GM19240 (cell line): ENCODE data around the gene DAPK1.
"Not testable (repeated sequence)": the region's sequence is repeated elsewhere in the genome, so short reads cannot be mapped to it uniquely, and the experiment has no call there.

Source experiments
- DNase-seq: peaks from one replicate; pipeline ENCODE4 v3.0.0; 2011; ENCODE audit warnings: low spot score; ENCODE audit not compliant: insufficient read length

Gene DAPK1

DNA sequence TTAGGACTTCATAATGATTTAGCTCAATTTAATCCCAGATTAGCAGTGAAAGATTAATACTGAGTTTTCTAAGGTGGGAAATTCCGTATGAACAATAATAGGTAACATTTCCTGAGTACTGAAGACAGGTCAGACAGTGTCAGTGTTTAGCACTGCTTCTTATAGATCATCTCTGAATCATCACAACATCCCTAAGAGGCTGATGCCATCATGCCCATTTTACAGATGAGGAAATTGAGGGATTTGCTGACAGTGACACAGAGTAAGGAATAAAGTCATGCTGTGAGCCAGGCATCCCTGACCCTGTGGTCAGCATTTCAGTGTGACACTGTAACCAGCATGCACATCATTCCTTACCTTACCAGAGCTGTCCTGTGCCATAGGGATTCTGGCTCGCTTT is 44.5 kb downstream of the DAPK1 start:
- DNase-seq: no peak

DNA sequence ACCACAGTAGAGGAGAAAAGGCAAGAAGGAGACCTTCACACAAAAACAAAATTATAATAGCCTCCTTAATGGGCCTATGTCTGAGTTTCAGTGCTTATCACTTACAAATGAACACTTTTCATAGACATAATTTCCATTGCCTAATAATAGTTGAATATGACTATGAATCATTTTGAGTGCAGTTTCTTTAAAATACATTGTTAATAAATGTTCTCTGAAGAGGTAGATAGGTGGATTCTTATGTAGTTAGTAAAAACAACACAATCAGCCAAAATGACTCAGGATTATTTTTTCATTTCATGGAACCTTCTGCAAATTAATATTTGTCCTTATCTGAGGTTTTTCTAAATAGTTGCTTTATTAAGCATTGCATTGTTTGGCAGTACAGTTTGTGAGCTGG is 45.6 kb downstream of the DAPK1 start:
- no peak for DNase-seq

DNA sequence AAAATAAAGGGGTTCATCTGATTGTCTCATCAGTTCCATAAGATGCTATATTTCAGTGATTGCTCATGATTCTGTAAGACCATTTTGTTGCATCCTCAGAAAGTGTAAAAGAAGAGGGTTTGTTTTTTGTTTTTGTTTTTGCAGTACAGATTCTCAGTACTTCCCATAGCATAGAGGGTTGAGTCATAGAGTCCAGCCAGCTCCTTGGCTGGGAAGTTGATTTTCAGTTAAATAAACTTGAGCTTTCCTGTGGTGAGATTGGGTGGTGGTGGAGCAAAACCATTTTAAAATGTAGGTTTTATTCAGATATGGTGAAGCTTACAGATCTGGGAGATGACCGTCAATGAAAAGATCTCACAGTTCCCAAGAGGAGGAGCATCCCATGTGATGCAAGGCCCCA is 48.2 kb downstream of the DAPK1 start:
- DNase-seq: no peak

DNA sequence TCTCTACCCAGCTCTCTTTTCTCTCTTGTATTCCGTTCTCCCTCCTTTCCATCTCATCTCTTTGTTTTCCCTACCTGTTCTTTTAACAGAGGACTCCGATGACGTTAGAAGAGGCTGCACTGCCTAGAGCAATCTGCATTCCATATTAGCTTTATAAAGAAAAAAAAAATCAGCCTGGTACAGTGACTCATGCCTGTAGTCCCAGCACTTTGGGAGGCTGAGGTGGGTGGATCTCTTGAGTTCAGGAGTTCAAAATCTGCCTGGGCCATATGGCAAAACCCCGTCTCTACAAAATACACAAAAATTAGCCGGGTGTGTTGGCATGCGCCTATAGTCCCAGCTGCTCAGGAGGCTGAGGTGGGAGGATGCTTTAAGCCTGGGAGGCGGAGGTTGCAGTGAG is 49.0 kb downstream of the DAPK1 start:
- DNase-seq: no peak

DNA sequence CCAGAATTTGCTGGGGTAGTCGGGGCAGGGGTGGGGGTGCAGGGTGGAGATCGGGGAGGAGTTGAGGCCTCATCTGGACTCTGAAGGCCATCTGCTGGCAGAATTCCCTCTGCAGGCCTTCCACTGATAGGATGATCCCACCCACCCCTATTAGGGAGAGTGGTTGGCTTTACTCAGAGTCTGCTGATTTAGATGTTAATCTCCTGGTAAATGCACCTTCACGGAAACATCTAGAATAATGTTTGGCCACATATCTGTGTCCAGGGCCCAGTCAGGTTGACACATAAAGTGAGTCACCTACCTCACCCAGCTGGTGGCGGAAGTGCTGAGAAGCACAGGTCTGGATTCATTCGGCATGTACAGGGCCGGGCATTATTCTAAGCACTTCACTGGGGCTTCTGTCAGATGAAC is 50.0 kb downstream of the DAPK1 start:
- no peak for DNase-seq

DNA sequence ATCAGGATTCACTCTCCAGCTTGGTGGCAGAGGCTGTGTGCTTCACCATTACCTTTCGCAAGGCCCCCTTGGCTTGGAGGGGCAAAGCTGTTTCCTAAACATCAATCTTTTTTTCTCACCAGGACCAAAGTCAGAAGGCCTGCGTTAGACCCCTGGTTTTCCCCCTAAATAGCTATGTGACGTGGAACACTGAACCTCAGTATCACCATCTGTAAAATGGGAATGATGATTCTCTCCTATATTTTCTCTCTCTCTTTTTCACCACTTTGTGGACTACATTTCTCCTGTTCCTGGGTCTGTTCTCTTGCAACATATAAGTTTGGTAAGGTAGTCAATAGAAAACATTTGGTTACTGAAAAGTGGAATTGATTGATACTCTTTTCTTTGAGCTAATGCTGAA is 50.5 kb downstream of the DAPK1 start:
- no peak for DNase-seq

DNA sequence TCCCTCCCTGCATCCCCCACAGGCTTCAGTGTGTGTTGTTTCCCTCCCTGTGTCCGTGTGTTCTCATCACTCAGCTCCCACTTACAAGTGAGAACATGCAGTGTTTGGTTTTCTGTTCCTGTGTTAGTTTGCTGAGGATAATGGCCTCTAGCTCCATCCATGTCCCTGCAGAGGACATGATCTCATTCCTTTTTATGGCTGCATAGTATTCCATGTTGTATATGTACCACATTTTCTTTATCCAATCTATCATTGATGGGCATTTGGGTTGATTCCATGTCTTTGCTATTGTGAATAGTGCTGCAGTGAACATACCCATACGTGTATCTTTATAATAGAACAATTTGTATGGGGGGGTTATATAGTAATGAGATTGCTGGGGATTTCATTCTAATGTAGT is 51.4 kb downstream of the DAPK1 start:
- DNase-seq: not testable (repeated sequence)

DNA sequence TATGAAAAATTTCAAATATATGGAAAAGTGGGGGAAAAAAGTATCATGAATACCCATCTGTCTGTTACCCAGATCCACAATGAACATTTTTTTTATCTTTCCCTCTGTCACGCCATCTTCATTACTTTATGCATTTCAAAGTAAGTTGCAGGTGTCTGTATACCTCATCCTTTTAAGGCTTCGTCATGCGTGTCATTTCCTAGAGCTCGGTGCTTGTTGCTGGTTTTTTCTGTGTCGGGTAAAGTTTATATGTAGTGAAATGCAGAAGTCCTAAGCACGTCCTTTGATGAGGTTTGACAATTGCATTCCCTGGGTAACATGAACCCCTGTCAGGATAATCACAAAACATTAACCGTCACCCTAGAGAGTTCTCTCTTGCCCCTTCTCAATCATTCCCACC is 52.1 kb downstream of the DAPK1 start:
- DNase-seq: no peak

DNA sequence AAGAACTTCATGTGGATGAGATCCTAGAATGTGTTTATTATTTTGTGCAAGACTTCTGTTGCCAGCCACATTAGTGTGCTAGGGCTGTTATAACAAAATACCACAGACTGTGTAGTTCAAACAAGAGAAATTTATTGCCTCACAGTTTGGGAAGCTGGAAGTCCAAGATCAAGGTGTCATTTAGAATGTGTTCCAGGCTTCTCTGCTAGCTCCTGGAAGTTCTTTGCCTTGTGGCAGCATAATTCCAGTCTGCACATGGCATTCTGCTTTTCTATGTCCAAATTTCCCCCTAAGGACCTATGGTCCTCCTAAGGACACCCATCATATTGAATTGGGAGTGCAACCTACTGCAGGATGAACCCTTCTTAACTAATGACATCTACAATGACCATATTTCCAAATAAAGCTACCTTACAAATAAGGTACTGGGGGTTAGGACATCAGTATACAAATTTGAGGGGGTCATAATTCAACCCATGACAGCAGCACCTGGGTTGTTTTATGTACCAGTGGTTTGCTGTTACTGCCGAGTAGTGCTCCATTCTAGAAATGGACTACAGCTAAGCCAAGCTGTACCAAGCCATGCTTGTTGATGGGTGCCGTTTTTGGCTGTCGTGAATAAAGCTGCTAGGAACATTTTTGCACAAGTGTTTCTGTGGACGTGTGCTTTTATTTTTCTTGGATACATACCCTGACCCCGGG is 52.7 kb downstream of the DAPK1 start:
- DNase-seq: no peak

DNA sequence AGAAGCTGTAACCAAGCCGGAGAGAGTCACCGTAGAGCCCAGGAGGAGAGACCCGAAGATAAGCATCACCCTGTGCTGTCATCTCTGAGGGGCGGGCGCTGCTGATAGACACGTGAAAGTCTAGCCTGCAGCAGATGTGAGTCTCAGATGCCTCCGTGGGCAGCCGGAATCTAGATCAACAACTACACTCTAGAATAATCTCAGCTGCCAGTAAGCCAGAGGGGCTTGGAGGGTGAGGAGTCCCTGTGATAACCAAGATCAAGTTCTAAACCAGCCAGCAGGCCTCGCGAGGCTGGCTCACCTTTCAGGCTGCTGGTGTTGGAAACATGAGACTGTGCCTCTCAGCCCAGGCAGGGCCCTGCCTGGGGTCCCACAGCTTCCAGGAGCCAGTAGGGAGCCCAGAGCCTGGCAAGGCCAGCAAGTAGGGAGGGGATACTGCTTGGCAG is 54.1 kb downstream of the DAPK1 start:
- DNase-seq: no peak

DNA sequence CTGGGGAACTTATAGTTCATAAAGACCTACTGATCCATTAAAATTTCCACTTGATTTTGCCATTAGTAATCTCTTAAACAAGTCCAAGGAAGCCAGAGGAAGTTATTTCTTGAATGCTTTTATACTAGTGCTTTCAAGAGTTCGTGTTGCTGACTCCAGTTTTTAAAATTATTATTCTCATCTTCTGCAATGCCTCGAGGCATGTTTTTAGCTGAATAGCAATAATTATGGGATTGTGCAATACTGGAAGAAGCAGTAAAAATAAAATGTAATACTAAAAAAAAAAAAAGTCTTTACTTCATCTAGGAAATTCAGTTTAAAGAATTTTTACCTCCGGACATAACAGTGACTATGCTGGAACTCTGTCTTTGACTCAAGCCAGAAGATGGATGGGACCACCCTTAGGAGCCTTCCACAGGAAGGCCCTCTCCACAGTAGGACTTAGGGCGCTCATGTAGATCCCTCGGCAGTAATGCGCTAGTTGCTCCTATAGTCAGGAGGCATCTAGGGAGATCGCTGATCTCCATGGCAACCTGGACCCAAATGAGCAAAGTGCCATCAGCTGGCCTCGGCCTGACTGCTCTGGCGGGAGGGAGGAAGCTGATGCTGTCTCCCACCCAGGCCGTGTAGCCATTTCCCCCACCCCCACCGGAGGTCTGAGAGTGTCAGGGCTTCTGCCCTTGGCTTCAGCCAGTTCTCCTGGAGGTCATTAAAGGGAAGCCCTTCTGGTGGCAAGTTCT is 56.7 kb downstream of the DAPK1 start:
- DNase-seq: no peak

DNA sequence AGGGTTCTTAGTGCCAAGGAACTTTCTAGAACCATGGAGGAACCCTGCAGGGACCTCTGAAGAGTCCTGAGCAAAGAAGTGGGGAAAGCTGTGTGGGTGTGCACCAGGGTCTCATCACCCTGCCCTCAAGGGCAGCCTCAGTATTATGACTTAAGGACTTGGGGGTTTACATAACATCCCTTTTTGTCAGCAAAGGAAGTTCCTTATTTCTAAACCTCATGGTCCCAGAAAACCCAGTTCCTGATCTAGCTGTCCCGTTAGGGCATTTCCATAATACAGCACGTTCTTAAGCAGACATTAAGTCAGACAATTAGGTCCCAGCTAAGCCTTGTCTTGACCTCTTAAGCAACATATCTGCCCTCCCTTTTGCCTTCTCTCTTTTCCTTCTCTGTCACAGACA is 57.3 kb downstream of the DAPK1 start:
- no peak for DNase-seq

DNA sequence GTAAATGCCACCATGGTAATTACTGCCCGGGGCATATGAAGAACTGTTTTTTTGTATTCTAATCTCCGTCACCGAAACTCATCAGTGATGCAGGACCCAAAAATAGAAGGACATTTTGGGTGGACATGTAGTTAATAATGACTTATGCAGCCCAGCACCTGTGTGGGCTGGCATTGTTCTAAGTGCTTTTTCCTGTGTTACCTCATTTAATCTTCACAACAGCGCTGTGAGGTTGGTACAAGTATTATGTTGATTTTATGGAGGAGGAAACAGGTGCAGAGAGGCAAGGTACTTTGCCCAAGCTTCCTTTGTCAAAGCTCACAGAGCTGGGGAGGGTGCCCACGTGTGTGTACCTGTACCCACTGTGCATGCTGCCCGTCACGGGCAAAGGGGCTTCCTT is 58.4 kb downstream of the DAPK1 start:
- no peak for DNase-seq

DNA sequence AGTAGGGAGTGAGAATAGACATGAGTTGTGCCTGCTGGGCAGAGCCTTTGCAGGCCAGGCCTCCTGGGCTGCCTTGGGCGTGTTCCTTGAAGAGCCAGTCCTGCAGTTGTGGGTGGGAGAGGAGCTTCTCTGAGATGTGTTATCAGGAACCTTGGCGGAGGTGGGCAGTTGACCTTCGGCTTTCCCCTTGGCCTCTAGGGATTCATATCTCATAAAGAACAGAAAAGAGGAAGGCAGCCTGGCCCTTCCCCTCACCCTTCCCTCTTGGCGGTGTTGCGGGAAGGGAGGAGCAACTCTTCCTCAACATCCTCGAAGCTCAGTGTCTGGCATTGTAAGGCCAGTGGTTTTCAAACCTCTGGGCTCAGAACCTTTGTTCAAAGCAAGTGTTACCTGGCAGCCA is 59.2 kb downstream of the DAPK1 start:
- DNase-seq: no peak

DNA sequence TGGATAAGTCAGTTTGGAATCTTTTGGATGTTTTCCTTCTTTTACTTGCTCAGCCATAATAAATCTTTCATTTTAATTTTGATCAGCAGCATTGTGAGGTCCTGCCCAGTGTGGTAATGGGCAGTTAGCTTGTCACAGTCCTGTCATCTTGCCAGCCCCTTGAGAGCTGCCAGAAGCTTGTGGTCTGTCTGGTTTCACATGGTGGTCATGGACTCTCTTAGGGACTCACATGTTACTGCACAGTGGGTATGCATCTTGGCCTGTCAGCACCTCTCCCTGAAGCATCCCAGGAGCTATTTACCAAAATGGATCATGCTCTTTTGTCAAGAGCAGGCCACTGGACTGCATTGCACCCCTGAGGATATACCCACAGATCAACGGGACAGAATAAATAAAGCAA is 60.3 kb downstream of the DAPK1 start:
- DNase-seq: no peak

DNA sequence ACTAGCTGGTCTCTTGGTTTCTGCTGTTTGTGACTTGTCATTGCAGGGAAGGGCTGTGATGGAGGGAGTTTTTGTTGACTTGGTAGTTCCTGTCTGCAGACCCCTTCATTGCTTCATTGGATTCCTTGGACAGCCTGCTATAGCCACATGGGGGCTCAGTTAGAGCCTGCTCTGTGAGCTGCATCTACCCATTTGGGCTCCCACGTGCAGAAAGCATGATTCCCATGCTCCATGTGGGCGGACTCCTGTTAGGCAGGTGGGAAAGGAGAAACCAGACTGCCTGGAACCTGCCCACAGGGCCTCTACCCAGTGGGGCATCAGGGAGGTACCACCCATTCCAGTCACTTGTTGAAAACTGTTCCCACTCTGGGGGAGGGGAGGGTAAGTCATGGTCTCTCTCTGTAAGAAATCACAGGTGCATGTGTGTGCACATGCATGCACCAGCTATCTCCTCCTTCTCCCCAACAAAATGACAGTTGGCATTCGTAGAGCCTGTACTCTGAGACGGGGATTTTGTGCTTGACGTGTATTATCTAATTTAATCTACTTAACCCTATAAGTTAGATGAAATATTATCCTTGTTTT is 61.0 kb downstream of the DAPK1 start:
- no peak for DNase-seq

DNA sequence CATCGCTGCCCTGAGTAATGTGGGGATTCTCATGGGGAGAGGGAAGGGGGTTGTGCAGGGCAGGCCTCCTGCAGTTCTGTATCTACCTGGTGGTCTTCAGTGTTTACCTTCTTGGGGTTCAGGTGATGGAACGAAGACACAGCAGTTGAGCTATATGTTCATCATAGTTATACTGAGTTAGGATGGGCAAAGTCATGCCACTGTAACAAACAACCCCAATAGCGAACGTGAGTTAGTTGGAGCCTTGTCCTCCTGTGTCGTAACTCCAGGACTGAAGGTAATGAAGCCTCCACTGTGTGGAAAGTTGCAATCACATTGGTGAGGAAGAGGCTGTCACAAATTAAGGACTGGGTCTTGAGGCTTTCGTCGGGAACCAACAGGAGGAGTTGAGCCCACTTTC is 64.4 kb downstream of the DAPK1 start:
- no peak for DNase-seq

DNA sequence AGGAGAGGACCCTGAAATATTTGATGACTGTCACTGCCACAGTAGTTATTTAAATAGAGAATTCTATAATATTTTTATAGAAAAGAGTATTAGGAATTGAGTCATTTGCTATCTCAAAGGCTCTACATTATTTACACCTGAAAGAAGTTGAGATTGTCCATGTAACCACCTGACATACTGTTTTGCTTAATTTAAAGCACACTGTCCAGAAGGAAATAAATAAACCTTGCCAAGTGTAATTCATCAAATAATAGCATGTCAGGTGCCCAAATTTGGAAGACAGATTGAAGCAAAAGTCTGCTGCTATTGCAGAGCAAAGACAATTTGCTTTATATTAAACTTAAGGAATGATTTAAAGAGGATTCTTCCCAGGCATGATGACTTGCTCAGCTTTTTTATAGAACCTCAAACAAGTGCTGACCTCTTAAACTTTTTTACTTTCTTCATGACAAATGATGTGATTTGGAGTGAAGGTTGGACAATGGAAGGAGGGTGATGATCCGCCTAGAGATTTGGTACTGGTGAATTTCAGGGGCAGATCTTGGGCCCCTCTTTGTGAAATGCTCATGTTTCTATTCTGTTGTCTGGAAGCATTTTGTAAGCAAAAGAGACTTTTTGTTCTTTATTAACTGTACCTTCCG is 65.0 kb downstream of the DAPK1 start:
- no peak for DNase-seq

DNA sequence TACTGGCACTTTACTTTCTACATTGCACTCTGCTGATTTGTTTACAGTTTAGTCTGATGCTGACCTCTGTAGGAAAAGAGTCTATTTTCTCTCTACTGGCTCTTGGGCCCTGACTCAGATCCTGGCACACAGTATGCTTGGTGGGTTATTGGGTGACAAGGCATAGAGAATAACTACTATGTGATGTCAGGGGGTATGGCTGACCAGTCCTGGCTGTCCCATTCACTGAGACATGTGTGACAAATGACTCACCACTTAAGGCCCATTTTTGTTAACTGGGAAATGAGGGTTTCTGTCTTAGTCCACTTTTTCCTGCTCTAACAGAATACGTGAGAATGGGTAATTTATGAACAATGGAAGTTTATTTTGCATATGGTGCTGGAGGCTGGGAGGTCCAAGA is 66.4 kb downstream of the DAPK1 start:
- no peak for DNase-seq

DNA sequence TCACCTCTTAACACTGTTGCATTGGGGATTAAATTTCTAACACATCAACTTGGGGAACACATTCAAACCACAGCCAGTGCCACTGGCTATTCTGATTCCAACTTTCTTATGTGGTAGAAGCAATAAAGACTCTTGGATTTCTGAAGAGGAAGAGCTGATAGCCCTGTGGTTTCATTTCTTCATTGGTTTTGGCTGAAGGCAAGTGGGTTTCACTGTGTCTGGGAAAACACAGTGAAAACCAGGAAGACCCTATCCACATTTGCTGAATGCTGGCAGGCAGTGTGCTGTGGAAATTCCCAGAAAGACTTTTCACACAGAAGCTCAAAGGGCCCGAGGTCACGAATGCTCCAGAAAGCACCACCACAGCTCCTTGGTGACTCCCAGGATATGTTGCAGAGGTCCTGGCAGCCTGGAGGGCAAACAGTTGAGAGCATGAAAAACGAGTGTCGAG is 67.1 kb downstream of the DAPK1 start:
- no peak for DNase-seq

DNA sequence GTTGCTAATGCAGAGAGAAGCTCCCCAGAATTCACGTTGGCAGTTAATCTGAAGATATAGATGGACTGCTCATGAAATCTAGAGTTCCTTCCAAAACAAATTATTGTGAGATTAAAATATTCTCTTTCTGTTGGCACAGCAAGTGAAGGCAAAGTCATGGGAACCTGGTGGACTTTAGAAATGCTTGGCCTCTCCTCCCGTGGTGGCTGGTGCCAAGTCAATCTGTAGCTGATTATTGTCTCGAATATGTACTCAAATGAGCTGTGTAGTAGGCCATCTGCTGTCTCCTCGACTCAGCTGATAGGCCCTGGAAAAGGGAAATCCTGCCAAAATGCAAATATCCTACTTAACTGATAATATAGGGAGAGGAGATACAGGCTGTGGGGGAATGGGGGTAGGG is 69.3 kb downstream of the DAPK1 start:
- DNase-seq: no peak

DNA sequence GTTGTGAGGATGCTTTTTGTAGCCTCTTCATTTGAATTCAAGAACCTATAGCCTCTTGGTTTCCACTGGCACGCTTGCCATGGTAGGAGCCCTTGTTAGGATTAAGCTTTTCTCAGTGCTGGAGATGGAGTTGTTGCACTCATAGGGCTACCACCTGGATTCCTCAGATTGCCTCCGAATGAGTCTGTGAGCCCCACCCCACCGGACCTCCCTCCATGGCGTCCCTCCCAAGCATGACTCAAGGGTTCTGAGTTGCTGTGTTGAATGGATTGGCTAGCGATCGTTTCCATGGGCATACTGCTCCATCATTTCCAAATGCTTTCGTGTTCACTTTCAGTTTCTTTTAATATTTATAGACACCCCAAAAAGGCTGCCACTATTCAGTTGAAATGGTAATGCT is 69.9 kb downstream of the DAPK1 start:
- DNase-seq: no peak
